Stimulated activated CD8-positive, alpha-beta memory T cell treated with anti-CD3 and anti-CD28 coated beads, Interleukin-12 subunit alpha, Interleukin-12 subunit beta, amount 100 ng/mL, for 4 hours (primary cell): ENCODE results near the gene FILIP1L.

Experiments used
- DNase-seq: peaks from one replicate; pipeline ENCODE4 v3.0.0-alpha.2; 2020; ENCODE audit warnings: low read depth

The FILIP1L gene

GRCh38 chr3:99951701-99952100, 162.6 kb downstream of the FILIP1L start:
- no peak for DNase-seq

GRCh38 chr3:99950921-99951320, 163.4 kb downstream of the FILIP1L start:
- no peak for DNase-seq

- no peak for DNase-seq
Measured at GRCh38 chr3:99949956-99950670, 164.2 kb downstream of the FILIP1L start.

- DNase-seq, result no peak
Measured at GRCh38 chr3:99948467-99949089, 165.7 kb downstream of the FILIP1L start.

- no peak for DNase-seq
Measured at GRCh38 chr3:99947356-99947755, 166.9 kb downstream of the FILIP1L start.

GRCh38 chr3:99945328-99945995, 168.8 kb downstream of the FILIP1L start:
- DNase-seq, result no peak

GRCh38 chr3:99943931-99944761, 170.2 kb downstream of the FILIP1L start:
- no peak for DNase-seq

GRCh38 chr3:99941211-99941610, 173.1 kb downstream of the FILIP1L start:
- DNase-seq, result no peak

- DNase-seq, result no peak
Measured at GRCh38 chr3:99940350-99940749, 174.0 kb downstream of the FILIP1L start.

- DNase-seq, result no peak
Measured at GRCh38 chr3:99939876-99940275, 174.4 kb downstream of the FILIP1L start.

GRCh38 chr3:99938270-99938911, 175.9 kb downstream of the FILIP1L start:
- DNase-seq, result no peak

GRCh38 chr3:99934975-99935797, 179.1 kb downstream of the FILIP1L start:
- no peak for DNase-seq

GRCh38 chr3:99933971-99934750, 180.1 kb downstream of the FILIP1L start:
- DNase-seq, result no peak

GRCh38 chr3:99931059-99931458, 183.2 kb downstream of the FILIP1L start:
- DNase-seq, result no peak

GRCh38 chr3:99929745-99930139, 184.6 kb downstream of the FILIP1L start:
- no peak for DNase-seq

- DNase-seq, result no peak
Measured at GRCh38 chr3:99928771-99929744, 185.2 kb downstream of the FILIP1L start.

GRCh38 chr3:99927671-99928457, 186.4 kb downstream of the FILIP1L start:
- no peak for DNase-seq

GRCh38 chr3:99925584-99926230, 188.6 kb downstream of the FILIP1L start:
- DNase-seq, result no peak
